D721Med (cell line): ENCODE results near the gene ME1.
"Not testable (repeated sequence)": the region's sequence is repeated elsewhere in the genome, so short reads cannot be mapped to it uniquely, and the experiment has no call there.

Experiments used
- DNase-seq: peaks from one replicate; pipeline ENCODE4 v3.0.0; 2011; ENCODE audit warnings: low spot score; ENCODE audit not compliant: insufficient read length
- FAIRE-seq: peaks from 2 replicates; lab custom pipeline; 2011; peaks lifted over from hg19 to GRCh38; lab: Jason Lieb, UNC
- CTCF ChIP-seq: IDR thresholded peaks from 2 replicates; pipeline ENCODE4 v1.5.1; 2012; ENCODE audit warnings: mild to moderate bottlenecking, control low read depth; ENCODE audit not compliant: insufficient read depth; ENCODE audit errors: missing control alignments

The ME1 gene

GRCh38 chr6:83303426-83303825, 127.4 kb downstream of the ME1 start:
- FAIRE-seq (no peak), DNase-seq (no peak)
- no peak for TF ChIP-seq CTCF

- FAIRE-seq = no peak
- no peak for DNase-seq
Measured at GRCh38 chr6:83294676-83295075, 136.2 kb downstream of the ME1 start.

GRCh38 chr6:83292900-83293843, 137.7 kb downstream of the ME1 start:
- no peak for TF ChIP-seq CTCF
- DNase-seq (no peak), FAIRE-seq (no peak)

More at GRCh38 chr6:83294676-83295075, 136.2 kb downstream of the ME1 start:
- TF ChIP-seq CTCF = no peak

GRCh38 chr6:83287298-83287697, 143.6 kb downstream of the ME1 start:
- not testable (repeated sequence) for FAIRE-seq, DNase-seq

- DNase-seq = no peak
- TF ChIP-seq CTCF = no peak
- FAIRE-seq = no peak
Measured at GRCh38 chr6:83285917-83286316, 144.9 kb downstream of the ME1 start.

GRCh38 chr6:83273596-83273995, 157.3 kb downstream of the ME1 start:
- DNase-seq (no peak), FAIRE-seq (no peak)
- TF ChIP-seq CTCF = no peak

- TF ChIP-seq CTCF = no peak
- FAIRE-seq (peak; percentile 67), DNase-seq (no peak)
Measured at GRCh38 chr6:83270971-83271719, 159.7 kb downstream of the ME1 start.
